ENCODE measurements around the gene OSGEP.

GRCh38 chr14:20455355-20456300, 1.0 kb upstream of the OSGEP start:
- TF ChIP-seq CTCF (conservative IDR thresholded peaks at IDR 0.05; ENCODE audit: low read depth in 2 of 2): no peak
- TF ChIP-seq EZH2 (IDR thresholded peaks at IDR 0.05; ENCODE audit: low read depth, unreplicated experiment): no peak
- no peak for TF ChIP-seq ZNF331 (CRISPR knock-in tag; IDR thresholded peaks at IDR 0.05; ENCODE audit: low read depth)
- no peak for TF ChIP-seq CREB1 (CRISPR knock-in tag; IDR thresholded peaks at IDR 0.05; ENCODE audit: low read depth)

Data from GM23338 (cell line).